ENCODE data around the gene RASGRP2.
"Not testable (repeated sequence)": the region's sequence is repeated elsewhere in the genome, so short reads cannot be mapped to it uniquely, and the experiment has no call there.

Gene RASGRP2

DNA sequence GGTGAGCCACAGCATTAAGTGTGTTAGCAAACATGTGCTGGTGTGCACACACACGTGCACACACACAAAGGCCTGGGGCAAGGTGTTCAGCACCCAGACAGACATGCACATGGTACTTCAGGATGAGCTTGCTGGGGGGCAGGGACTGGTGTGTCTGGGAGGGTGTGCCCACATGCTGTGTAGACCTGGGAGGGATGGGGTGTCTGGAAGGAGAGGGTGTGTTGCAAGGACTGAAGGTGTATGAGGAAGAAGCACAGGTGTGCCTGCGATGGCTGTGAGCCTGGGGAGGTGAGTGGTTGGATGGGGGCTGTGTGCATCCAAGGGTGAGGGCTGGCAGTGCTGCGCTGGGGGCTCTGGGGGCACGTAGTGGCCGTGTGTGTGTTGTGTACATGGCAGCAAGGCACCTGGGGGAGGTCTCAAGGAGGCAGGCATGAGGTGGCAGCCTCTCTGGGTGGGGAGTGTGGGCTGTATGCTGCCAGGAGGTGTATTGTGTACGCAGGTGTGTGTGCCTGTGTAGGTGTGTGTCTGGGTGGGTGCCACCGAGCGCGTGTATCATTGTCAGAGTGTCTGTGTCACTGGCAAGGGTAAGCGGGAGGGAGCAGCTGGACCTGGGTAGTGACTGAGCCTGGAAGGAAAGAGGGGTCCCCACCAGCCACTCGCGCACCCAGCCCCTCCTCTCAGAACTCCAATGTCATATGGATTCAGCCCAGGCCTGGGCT is 23.1 kb downstream of the RASGRP2 start:
- no peak for DNase-seq (ENCODE audit: low read depth in 2 of 2)

DNA sequence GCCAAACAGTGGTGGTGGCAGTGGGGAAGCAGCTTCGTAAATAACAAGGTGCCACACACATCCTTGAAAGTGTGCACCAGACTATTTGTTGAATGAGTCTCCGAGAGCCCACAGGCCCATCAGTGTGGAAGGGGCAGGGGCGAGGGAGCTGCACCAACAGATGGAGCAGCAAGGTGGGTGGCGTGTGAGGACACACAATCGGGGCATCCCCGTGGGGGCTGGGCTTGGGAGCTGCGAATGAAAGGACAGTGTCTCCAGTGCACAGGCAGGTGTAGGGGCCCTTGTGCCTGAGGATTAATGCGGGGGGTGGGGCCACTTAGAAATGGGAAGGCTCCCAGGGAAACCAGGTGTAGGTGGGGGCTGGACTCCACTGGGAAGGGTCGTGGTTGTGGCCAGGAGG is 23.8 kb downstream of the RASGRP2 start:
- no peak for DNase-seq (ENCODE audit: low read depth in 2 of 2)

DNA sequence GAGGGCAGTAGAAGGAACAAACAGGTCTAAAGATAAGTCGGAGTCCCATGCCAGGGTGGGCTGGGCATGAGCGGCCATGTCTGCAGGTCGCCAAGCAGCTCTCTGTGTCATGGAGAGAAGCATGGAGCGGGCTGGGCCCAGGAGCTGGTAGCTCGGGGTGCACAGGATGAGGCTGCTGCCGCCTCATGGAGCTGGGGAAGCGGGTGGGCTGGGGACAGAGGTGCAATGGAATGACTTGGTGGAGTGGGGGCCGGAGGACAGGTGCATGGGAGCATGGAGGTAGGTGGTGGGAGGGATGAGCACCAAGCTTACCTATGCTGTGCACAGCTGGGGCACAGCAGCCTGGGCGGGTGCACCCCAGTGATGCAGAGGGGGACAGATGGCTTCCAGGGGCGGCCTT is 24.5 kb downstream of the RASGRP2 start:
- no peak for DNase-seq (ENCODE audit: low read depth in 2 of 2)

DNA sequence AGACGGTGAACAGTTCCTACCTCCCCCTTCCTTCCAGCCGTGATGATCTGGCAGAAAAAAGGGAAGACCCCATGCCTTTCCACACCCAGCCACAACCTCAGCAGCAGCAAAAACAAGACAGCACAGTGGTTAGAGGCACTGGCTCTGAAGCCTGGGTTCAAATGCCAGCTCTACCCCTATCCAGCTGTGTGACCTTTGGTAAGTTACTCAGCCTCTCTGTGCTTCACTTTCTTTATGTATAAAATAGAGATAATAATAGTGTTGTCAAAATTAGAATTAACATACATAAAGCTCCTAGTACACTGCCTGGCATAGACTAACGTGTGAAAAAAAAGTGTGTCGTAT is 25.2 kb downstream of the RASGRP2 start:
- no peak for DNase-seq (ENCODE audit: low read depth in 2 of 2)

DNA sequence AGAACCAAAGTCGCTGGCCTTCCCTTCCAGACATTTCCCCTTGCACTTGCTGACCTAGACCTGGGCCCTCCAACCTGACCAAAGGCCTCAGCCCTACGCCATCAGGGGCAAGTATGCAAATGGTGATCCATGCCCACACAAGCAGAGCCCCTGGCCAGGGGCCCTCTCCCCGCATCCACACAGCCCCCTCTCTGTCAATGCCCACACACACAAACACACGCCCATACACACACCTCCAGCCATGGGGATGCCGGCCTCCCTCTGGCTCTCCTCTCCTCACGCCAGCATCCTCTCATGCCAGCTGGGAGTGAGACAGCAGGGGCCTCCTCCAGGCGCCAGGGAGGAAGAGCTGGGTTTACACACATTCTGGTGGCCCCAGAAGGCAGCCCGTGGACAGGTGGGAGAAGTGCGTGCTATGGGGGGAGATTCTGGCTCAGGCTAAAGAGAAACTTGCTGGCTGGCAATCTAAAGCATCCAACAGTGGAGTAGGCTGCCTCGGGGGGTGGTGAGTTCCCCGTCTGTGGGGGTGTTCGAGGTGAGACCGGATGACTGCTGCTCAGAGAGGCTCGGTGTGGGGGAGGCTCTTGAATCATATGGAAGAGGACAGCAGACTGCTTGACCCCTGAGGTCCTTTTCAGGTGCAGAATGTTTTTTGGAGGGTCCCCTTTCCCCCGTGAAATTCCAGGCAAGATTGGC is 25.7 kb downstream of the RASGRP2 start:
- no peak for DNase-seq (ENCODE audit: low read depth in 2 of 2)

DNA sequence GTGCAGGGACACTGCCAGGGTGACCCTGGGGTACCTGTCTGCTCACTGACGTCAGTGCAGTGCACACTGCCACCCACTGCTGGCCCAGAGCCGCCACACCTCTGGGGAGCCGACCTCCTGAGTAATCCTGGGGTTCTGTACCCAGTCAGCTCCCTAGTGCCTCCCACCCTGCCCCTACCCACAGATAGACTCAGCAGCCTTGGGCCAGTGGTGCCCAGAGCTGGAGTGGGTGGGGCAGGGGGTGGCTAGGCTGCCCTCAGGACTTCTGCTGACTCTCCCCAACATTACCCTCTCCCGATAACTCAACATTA is 26.7 kb downstream of the RASGRP2 start:
- no peak for DNase-seq (ENCODE audit: low read depth in 2 of 2)

DNA sequence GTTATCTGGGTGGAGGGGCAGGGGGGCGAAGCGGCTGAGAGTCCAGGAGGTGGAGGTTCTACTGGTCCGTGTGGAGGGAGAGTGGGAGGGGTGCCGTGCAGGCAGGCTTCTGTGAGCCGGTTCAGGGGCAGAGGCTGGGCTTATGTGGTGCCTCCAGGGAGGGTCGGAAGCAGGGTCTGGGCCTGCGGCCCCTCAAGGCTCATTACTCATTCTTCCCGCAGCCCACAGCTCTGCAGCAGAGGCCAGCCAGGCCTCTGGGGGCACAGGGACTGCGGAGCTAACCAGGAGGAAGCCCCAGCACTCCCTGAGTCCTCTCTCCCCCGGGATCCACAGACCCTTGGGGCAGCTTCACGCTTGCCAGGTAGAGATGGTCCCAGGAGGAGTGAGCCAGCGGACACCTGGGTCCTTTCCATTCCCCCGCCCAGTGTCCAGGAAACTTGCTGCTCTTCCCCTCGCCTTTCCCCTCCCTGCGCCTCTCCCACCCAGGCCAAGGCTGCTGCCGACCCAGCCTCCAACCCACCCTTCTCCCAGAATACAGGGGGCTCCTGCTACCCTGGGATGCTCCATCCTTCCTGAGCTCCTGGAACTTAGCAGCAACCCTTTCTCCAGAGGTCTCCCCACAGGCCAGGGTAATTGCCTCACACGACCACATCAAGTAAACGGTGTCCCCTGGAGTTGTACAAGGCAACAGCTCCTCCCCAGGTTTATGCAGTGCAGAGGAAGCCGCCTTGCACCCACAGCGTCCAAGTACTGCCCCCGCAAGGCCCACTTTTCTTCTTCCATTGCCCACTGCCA is 27.3 kb downstream of the RASGRP2 start:
- no peak for DNase-seq (ENCODE audit: low read depth in 2 of 2)

DNA sequence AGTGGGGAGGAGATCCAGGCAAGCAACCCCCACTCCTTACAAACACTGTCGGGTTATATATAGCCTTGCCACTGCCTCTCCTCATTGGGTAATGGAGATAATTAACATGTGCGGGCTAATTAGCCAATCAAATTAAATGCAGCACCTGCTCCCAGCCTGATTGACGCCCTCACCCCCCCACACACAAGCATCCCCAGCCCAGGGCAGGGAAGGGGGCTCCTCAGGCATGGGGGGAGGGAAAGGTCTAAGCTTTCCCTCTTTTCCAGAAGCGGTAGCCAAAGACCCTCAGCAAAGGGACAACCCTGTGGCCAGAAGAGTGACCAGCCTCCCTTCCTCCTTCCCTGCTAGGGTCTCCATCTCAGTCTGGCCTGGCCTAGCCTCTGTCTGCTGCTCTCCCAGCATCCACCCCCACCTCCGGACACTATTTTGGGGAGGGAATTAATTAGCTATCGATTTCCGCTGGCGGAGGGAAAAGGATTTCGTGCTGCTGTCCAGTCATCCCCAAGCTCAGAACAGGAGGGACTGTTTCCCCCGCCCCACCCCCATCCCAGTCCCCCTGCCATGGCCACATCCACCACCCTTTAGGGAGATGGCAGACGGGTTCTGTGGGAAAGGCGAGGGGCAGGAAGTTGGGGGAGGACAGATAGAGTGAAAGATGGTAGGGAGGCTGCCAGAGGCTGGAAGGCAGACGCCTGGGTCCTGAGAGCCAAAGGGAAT is 28.0 kb downstream of the RASGRP2 start:
- DNase-seq (ENCODE audit: low read depth in 2 of 2), result no peak

DNA sequence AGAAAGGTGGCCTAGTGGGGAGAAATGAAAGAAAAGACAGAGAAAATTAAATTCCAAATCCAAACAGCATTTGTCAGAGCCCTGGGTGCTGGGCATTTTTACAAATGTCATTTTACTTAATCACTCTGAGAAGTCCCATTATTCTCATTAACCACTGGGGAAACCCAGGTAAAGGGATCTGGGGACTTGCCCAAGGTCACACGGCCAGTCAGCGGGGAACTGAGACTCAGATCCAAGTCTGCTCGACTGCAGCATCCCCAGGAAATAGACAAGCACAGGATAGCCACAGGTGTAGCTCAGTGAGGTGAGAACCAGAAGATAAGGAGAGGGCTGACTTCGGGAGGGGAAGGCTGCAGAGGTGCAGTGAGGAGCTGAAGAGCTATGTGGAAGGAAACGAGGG is 28.8 kb downstream of the RASGRP2 start:
- no peak for DNase-seq (ENCODE audit: low read depth in 2 of 2)

DNA sequence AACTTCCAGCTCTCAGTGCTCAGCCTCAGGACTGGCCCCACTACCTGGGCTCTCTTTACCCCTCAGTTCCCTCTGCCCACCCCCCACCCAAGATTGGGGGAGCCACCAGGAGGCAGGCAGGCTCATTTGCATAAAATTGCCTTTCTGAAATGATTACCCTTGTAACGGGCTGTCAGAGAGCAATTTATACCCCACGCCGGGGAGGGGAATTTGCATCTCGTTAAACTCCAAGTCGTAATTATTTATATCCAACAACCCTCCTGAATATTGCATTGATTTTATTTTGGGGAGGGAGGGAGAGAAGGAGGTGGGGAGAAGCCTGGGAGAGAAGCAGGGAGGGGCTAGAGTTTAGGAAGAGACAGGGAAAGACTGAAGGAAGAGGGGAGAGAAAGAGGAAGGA is 29.3 kb downstream of the RASGRP2 start:
- DNase-seq (ENCODE audit: low read depth in 2 of 2), result no peak

DNA sequence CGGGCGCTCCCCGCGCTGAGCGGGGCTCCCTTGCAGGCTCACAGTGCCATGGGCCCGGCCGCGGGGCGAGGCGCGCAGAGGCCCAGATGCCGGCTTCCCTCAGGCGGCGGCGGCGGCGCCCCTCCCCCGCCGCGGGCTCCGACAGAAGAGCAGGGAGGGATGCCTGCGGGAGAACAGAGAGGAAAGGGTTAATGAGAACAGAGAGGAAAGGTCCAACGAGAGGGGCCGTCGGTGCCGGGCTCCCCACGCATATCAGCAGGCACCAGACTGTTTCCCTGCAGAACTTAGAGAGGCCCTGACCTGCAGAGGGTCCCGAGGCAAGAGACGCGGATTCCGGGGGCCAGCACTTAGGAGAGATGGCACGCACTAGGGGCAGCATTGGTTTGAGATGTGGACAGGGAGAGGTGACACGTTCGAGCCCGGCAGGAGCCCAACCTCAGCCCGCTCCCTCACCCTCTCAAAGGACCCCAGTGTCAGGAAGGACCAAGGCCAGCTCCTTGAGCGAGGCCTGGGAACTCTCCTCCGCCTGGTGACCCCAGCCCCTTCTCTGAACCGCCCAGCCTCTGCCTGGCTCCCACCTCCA is 30.1 kb downstream of the RASGRP2 start:
- DNase-seq (ENCODE audit: low read depth in 2 of 2), result no peak

DNA sequence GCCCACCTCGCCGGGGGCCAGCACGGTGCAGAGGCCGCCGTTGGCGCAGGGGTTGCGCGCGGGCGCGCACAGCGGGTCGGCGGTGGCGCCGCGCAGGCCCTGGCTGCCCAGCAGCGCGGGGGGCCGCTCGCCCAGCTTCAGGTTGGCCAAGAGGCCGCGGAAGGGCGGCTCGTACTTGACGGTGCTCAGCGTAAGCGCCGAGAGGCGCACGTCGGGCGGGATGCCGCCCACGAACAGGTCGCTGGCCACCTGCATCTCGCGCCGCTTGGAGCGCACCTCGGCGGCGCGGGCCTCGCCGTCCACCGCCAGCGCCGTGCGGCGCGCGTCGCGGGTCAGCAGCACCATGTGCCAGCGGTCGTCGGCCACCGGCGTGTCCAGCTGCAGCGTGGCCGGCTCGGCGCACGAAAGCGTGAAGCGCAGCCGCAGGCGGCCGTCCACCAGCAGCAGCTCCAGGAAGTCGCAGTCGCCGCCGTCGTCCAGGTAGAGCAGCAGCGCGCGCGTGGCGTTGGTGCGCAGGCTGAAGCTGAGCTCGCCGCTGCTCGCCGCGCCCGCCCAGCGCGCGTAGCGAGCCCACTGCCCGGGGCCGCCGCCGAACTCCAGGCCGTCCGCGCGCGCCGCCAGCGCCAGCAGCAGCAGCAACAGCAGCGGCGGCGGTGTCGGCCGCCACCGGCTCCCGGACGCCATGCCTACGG is 30.8 kb downstream of the RASGRP2 start:
- no peak for DNase-seq (ENCODE audit: low read depth in 2 of 2)

DNA sequence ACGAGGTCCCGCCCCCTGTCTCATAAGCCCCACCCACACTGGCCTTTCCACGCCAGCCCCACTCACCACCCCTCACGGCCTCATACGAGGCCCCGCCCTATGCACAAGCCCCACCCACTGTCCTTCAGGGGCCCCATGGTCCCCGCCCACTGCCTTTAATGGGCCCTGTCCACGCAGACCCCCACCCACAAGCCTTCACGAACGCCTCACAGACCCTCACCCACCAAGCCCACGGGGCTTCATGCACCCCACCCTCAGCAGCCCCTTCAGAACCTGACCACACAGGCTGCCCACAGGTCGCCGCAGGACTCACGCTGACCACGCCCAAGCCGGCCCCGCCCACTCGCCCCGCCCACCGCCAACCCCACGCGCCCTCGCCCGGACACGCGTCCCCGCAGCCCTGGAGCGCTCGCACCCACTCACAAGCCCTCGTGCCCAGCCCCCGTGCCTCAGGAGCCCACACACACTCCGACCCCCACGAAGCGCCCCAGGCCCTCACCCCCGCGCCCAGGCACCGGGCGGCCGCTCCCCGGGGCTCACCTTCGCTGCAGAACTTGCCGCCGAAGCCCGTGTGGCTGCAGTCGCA is 31.4 kb downstream of the RASGRP2 start:
- no peak for DNase-seq (ENCODE audit: low read depth in 2 of 2)

DNA sequence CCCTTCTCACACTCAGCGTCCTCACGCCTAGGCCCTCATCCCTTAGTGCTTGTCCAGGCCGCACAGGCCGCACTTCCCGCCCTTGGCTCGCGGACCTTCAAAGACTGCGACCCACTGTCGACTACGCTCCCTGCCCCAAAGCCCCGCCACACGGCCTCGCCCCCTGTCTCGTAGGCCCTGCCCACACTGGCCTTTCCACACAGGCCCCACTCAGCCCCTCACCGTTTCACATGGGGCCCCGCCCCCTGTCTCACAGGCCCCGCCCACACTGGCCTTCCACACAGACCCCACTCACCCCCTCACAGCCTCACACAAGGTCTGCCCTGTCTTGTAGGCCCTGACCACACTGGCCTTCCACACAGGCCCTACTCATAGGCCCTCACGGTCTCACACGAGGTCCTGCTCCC is 32.0 kb downstream of the RASGRP2 start:
- DNase-seq (ENCODE audit: low read depth in 2 of 2), result no peak

DNA sequence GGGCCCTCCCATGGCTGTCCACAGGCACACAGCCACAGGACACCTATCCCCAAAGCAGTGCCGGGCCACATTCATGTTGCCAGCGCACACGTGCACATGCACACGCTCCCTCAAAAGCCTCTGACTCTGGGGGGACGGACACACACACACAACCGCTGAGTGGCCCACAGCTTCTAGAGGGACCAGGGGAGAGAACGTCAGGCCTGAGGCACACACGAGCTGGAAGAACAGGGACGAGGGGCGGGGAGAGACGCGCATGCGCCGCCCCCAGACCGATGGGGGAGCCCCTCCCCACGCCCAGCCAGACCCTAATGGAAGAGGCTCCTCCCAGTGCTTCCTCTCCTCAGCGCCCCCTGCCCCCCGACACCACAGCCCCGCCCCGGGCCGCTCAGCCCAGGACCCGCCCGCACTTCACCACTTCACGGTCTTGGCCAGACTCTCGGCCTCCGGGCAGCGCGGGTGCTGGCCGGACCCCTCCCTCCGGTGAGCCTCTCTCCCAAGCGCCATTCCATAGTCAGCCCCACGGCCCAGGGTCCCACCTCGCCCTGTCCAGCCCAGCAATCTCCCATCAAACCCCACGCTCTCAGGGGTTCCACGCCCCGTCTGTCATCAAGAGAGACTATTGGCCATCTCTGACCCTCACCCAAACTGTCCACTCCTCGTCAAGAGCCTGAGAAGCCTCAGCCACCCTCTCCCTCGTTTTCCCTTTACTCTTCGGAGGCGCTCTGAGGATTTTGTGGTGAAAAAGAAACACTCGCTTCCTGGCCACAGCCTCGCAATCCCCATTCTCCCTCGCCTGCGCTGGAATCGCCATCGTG is 32.6 kb downstream of the RASGRP2 start:
- no peak for DNase-seq (ENCODE audit: low read depth in 2 of 2)

DNA sequence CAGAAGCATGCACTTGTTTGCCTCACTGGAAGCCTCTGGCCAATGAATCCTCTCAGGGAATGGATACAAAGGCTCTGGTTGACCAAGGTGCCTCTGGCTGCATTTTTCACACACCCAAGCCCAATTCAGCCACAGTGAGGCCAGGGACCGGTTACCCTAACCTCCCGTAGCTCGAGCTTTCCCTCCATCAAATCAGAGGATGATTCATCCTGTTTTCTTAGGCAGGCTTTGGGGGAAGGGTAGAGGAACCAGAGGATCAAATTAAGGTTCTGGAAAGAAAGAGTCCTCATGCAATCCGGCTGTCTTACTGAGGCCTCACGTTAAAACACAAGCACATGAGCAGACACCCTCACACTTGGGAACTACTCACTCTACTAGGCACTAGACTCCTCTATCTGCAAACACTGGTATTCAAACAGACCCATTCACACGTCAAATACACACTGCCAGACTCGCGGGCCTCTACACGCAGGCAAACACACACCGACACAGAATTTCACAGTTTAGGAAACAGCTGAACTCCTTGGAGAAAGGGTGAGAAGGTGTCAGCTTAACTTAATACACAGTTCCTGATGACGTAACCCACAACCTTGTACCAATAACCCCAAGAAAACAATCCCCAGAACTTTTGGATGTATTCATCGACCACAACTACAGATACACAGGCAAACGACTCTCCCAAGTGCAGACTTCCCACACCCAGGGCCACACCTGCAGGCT is 33.4 kb downstream of the RASGRP2 start:
- DNase-seq (ENCODE audit: low read depth in 2 of 2), result no peak

DNA sequence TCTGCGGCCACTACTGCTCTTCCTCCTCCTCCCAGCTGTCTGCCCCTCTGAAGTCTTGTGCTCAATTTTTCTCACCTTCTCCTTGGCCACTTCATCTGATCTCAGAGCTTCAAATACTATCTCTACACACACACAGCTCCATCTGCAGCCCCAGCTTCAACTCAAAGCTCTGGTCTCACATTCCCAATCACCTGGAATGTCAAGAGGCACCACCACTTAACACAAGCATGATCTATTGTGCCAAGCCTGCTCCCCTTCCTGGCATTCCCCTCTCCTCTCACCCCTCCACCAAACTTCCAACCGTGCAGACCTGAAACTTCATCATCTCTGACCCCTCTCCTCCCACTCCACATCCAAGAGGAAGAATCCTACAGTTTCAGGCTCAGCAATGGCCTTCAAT is 38.4 kb downstream of the RASGRP2 start:
- DNase-seq (ENCODE audit: low read depth in 2 of 2), result no peak

DNA sequence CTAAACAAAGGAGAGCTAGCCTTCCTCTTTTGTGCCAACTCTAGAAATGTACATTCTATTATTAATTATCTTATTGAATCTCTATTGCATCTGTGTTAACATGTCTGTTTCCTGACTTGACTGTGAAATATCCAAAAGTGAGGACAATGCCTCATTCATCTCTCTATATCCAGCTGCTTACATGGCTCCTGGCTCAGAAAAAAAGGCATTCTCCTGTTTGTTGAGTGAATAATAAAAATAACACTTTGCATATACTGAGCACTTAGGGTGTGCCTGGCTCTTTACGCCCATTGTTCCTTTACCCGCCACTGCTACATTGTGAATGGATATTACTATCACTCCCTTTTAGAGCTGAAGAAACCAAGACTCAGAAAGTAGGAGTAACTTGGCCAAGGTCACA is 40.9 kb downstream of the RASGRP2 start:
- no peak for DNase-seq (ENCODE audit: low read depth in 2 of 2)

DNA sequence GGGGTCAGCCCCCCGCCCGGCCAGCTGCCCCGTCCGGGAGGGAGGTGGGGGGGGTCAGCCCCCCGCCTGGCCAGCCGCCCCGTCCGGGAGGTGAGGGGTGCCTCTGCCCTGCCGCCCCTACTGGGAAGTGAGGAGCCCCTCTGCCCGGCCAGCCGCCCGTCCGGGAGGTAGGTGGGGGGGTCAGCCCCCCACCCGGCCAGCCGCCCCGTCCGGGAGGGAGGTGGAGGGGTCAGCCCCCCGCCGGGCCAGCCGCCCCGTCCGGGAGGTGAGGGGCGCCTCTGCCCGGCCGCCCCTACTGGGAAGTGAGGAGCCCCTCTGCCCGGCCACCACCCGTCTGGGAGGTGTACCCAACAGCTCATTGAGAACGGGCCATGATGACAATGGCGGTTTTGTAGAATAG is 42.0 kb downstream of the RASGRP2 start:
- not testable (repeated sequence) for DNase-seq (ENCODE audit: low read depth in 2 of 2)

DNA sequence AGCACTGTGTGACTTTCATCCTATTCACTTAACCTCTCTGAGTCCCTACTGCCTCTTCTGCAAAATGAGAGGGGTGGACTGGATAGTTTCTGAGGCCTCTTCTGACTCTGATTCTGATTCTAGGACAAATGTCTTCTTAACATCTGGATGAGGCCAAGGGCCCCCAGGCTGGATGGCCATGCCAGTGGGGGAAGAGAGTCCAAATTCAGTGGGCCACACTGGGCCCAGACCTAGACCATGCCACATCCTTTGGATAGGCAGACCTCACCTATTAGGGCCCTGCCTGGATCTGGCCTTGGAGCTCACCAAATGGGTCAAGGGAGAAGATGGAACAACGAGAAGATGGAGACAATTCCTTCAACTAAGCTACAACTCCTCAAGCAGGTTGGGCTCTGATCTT is 45.5 kb downstream of the RASGRP2 start:
- no peak for DNase-seq (ENCODE audit: low read depth in 2 of 2)

All from stimulated activated CD4-positive, alpha-beta T cell treated with anti-CD3 and anti-CD28 coated beads, Interleukin-12 subunit alpha, Interleukin-12 subunit beta, amount 100 ng/mL, for 24 hours (primary cell).